HEK293 (cell line): Measurements from ENCODE around the gene ACOX2.
A peak's percentile ranks its signal among the peaks of the same experiment; 100 is the strongest.

ENCODE experiments used
- GLI4 ChIP-seq: fragments of 450-650 bp; formaldehyde crosslinking; IDR thresholded peaks from 2 replicates; pipeline ENCODE4 v1.5.1; 2016; ENCODE audit warnings: missing biosample characterization, missing genetic modification characterization
- GLIS1 ChIP-seq: fragments of 450-650 bp; formaldehyde crosslinking; IDR thresholded peaks from 2 replicates; pipeline ENCODE4 v1.5.1; 2016; ENCODE audit warnings: missing biosample characterization, missing genetic modification characterization
- KLF1 ChIP-seq: fragments of 450-650 bp; formaldehyde crosslinking; IDR thresholded peaks from 2 replicates; pipeline ENCODE4 v1.5.1; 2016; ENCODE audit warnings: missing biosample characterization, missing genetic modification characterization
- PRDM1 ChIP-seq: fragments of 450-650 bp; formaldehyde crosslinking; IDR thresholded peaks from 2 replicates; pipeline ENCODE4; 2016; ENCODE audit warnings: missing biosample characterization, missing genetic modification characterization
- RBAK ChIP-seq: fragments of 450-650 bp; formaldehyde crosslinking; IDR thresholded peaks from 2 replicates; pipeline ENCODE4 v1.5.1; 2016; ENCODE audit warnings: missing biosample characterization, missing genetic modification characterization
- SCRT2 ChIP-seq: fragments of 450-650 bp; formaldehyde crosslinking; IDR thresholded peaks from 2 replicates; pipeline ENCODE4 v1.5.1; 2016; ENCODE audit warnings: missing biosample characterization, missing genetic modification characterization
- SP2 ChIP-seq: fragments of 450-650 bp; formaldehyde crosslinking; IDR thresholded peaks from 2 replicates; pipeline ENCODE4 v1.5.1; 2016; ENCODE audit warnings: missing biosample characterization, missing genetic modification characterization
- YY1 ChIP-seq: fragments of 450-650 bp; formaldehyde crosslinking; IDR thresholded peaks from 2 replicates; pipeline ENCODE4 v1.5.1; 2018; ENCODE audit warnings: missing biosample characterization, missing genetic modification characterization
- ZBTB17 ChIP-seq: fragments of 450-650 bp; formaldehyde crosslinking; IDR thresholded peaks from 2 replicates; pipeline ENCODE4 v1.5.1; 2016; ENCODE audit warnings: missing biosample characterization, missing genetic modification characterization
- ZNF112 ChIP-seq: fragments of 450-650 bp; formaldehyde crosslinking; IDR thresholded peaks from 2 replicates; pipeline ENCODE4 v1.5.0; 2017; ENCODE audit warnings: missing biosample characterization, missing genetic modification characterization
- ZNF132 ChIP-seq: fragments of 450-650 bp; formaldehyde crosslinking; IDR thresholded peaks from 2 replicates; pipeline ENCODE4 v1.5.1; 2017; ENCODE audit warnings: missing biosample characterization, missing genetic modification characterization, borderline replicate concordance
- ZNF133 ChIP-seq: fragments of 450-650 bp; formaldehyde crosslinking; IDR thresholded peaks from 2 replicates; pipeline ENCODE4 v1.5.1; 2016; ENCODE audit warnings: missing biosample characterization, missing genetic modification characterization
- ZNF16 ChIP-seq: fragments of 450-650 bp; formaldehyde crosslinking; IDR thresholded peaks from 2 replicates; pipeline ENCODE4 v1.5.1; 2016; ENCODE audit warnings: low read depth, missing biosample characterization, missing genetic modification characterization
- ZNF221 ChIP-seq: fragments of 450-650 bp; formaldehyde crosslinking; IDR thresholded peaks from 2 replicates; pipeline ENCODE4 v1.5.1; 2017; ENCODE audit warnings: missing biosample characterization, missing genetic modification characterization, borderline replicate concordance
- ZNF23 ChIP-seq: fragments of 450-650 bp; formaldehyde crosslinking; IDR thresholded peaks from 2 replicates; pipeline ENCODE4 v1.5.1; 2016; ENCODE audit warnings: missing biosample characterization, missing genetic modification characterization, borderline replicate concordance
- ZNF248 ChIP-seq: fragments of 450-650 bp; formaldehyde crosslinking; IDR thresholded peaks from 2 replicates; pipeline ENCODE4 v1.5.1; 2017; ENCODE audit warnings: missing biosample characterization, missing genetic modification characterization
- ZNF354C ChIP-seq: fragments of 450-650 bp; formaldehyde crosslinking; IDR thresholded peaks from 2 replicates; pipeline ENCODE4 v1.5.1; 2016; ENCODE audit warnings: missing biosample characterization, missing genetic modification characterization, low read depth, borderline replicate concordance
- ZNF394 ChIP-seq: fragments of 450-650 bp; formaldehyde crosslinking; IDR thresholded peaks from 2 replicates; pipeline ENCODE4 v1.5.1; 2016; ENCODE audit warnings: missing biosample characterization, missing genetic modification characterization, mild to moderate bottlenecking, moderate library complexity, borderline replicate concordance
- ZNF426 ChIP-seq: fragments of 450-650 bp; formaldehyde crosslinking; IDR thresholded peaks from 2 replicates; pipeline ENCODE4 v1.5.1; 2017; ENCODE audit warnings: missing biosample characterization, missing genetic modification characterization, mild to moderate bottlenecking, inconsistent platforms, moderate library complexity
- ZNF473 ChIP-seq: fragments of 450-650 bp; formaldehyde crosslinking; IDR thresholded peaks from 2 replicates; pipeline ENCODE4 v1.5.1; 2017; ENCODE audit warnings: missing biosample characterization, missing genetic modification characterization
- ZNF501 ChIP-seq: fragments of 450-650 bp; formaldehyde crosslinking; IDR thresholded peaks from 2 replicates; pipeline ENCODE4 v1.5.1; 2016; ENCODE audit warnings: missing biosample characterization, missing genetic modification characterization
- ZNF544 ChIP-seq: fragments of 450-650 bp; formaldehyde crosslinking; IDR thresholded peaks from 2 replicates; pipeline ENCODE4 v1.5.0; 2017; ENCODE audit warnings: missing biosample characterization, missing genetic modification characterization
- ZNF621 ChIP-seq: fragments of 450-650 bp; formaldehyde crosslinking; IDR thresholded peaks from 2 replicates; pipeline ENCODE4 v1.5.1; 2017; ENCODE audit warnings: missing biosample characterization, missing genetic modification characterization
- ZNF624 ChIP-seq: fragments of 450-650 bp; formaldehyde crosslinking; IDR thresholded peaks from 2 replicates; pipeline ENCODE4 v1.5.1; 2017; ENCODE audit warnings: missing biosample characterization, missing genetic modification characterization
- ZNF626 ChIP-seq: fragments of 450-650 bp; sonication (Bioruptor Pico); formaldehyde crosslinking; IDR thresholded peaks from 2 replicates; pipeline ENCODE4 v1.5.1; 2018; ENCODE audit warnings: missing biosample characterization, missing genetic modification characterization, inconsistent platforms
- ZXDB ChIP-seq: fragments of 450-650 bp; formaldehyde crosslinking; IDR thresholded peaks from 2 replicates; pipeline ENCODE4 v1.5.1; 2016; ENCODE audit warnings: missing biosample characterization, missing genetic modification characterization
- TF ChIP-seq, protein P1 (sequence below): fragments of 450-650 bp; IDR thresholded peaks from 2 replicates; pipeline ENCODE4 v1.5.1; 2018; ENCODE audit warnings: missing biosample characterization, missing genetic modification characterization
- TF ChIP-seq, protein P2 (sequence below): fragments of 450-650 bp; formaldehyde crosslinking; IDR thresholded peaks from 2 replicates; pipeline ENCODE4 v1.5.1; 2016; ENCODE audit warnings: missing biosample characterization, missing genetic modification characterization
- TF ChIP-seq, protein P3 (sequence below): sonication (generic); formaldehyde crosslinking; IDR thresholded peaks from 2 replicates; pipeline ENCODE4 v1.8.1; 2022; ENCODE audit warnings: mild to moderate bottlenecking, moderate library complexity, missing genetic modification reagents
- TF ChIP-seq, protein P4 (sequence below): fragments of 450-650 bp; formaldehyde crosslinking; IDR thresholded peaks from 2 replicates; pipeline ENCODE4 v1.5.1; 2016; ENCODE audit warnings: missing biosample characterization, missing genetic modification characterization, borderline replicate concordance
- TF ChIP-seq, protein P5 (sequence below): fragments of 450-650 bp; formaldehyde crosslinking; conservative IDR thresholded peaks from 2 replicates; pipeline ENCODE4 v1.5.1; 2016; ENCODE audit warnings: low read depth, missing biosample characterization, missing genetic modification characterization

ACOX2 gene

DNA sequence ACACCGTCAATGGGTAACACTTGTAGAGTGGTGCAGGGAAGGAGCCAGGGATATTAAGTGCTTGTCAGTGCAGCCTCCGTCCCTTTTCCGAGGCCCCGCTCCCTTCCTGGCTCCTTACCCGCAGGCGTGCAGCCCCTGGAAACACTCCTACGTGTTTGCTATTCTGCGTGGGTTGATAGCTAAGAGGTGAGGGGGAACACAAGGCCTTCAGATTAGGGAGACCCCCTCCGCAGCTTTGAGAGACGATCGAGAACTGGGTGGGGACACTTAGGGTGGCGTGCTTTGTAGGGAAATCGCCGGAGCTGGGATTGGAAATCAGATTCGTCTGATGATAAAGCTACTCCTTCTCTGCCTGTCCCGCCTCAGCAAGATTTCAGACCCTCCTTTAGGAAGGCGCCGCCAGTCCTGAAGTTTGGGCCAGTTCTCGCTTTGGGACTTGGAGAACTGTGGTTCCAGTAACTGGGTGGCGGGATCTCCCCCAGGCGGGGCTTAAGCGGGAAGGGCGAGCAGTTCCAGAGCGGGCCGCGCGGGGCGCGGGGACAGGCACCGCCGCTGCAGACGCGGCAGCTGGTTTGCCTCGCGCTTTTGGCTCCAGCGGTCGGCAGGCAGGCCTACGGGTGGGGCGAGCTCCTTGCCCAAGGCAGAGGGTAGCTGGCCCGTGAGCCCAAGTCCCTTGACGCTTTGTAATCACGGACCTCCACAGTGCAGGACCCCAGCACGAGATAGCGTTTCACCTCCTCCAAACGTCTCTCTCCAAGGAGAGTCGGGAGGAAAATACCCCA lies 48.2 kb upstream of the ACOX2 start (continued):
- TF ChIP-seq SP2 (tag by site-specific recombination) (peak; percentile 61), ZNF112 (tag by site-specific recombination) (no peak), ZNF426 (no peak), GLIS1 (tag by site-specific recombination) (no peak), ZNF133 (no peak), ZNF624 (no peak), ZBTB17 (tag by site-specific recombination) (peak; percentile 44), ZNF354C (tag by site-specific recombination) (no peak), KLF1 (no peak), ZNF394 (tag by site-specific recombination) (peak; percentile 80), ZNF621 (tag by site-specific recombination) (no peak), RBAK (tag by site-specific recombination) (no peak), ZNF132 (tag by site-specific recombination) (no peak), SCRT2 (tag by site-specific recombination) (peak; percentile 85), ZNF221 (tag by site-specific recombination) (no peak), GLI4 (no peak), ZNF473 (tag by site-specific recombination) (no peak), ZNF626 (tag by site-specific recombination) (no peak), ZNF23 (tag by site-specific recombination) (no peak), ZNF248 (tag by site-specific recombination) (no peak), YY1 (tag by site-specific recombination) (no peak), ZNF16 (no peak), ZXDB (tag by site-specific recombination) (0 out of 2 replicates have a peak, but pooled peaks have one; percentile 37), ZNF544 (tag by site-specific recombination) (no peak), ZNF501 (tag by site-specific recombination) (no peak), PRDM1 (tag by site-specific recombination) (no peak)
- TF ChIP-seq, protein P1, sequence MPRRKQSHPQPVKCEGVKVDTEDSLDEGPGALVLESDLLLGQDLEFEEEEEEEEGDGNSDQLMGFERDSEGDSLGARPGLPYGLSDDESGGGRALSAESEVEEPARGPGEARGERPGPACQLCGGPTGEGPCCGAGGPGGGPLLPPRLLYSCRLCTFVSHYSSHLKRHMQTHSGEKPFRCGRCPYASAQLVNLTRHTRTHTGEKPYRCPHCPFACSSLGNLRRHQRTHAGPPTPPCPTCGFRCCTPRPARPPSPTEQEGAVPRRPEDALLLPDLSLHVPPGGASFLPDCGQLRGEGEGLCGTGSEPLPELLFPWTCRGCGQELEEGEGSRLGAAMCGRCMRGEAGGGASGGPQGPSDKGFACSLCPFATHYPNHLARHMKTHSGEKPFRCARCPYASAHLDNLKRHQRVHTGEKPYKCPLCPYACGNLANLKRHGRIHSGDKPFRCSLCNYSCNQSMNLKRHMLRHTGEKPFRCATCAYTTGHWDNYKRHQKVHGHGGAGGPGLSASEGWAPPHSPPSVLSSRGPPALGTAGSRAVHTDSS (tag by site-specific recombination), result no peak
- TF ChIP-seq, protein P2, sequence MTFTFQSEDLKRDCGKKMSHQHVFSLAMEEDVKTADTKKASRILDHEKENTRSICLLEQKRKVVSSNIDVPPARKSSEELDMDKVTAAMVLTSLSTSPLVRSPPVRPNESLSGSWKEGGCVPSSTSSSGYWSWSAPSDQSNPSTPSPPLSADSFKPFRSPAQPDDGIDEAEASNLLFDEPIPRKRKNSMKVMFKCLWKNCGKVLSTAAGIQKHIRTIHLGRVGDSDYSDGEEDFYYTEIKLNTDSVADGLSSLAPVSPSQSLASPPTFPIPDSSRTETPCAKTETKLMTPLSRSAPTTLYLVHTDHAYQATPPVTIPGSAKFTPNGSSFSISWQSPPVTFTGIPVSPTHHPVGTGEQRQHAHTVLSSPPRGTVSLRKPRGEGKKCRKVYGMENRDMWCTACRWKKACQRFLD (tag by site-specific recombination), result no peak
- TF ChIP-seq, protein P3, sequence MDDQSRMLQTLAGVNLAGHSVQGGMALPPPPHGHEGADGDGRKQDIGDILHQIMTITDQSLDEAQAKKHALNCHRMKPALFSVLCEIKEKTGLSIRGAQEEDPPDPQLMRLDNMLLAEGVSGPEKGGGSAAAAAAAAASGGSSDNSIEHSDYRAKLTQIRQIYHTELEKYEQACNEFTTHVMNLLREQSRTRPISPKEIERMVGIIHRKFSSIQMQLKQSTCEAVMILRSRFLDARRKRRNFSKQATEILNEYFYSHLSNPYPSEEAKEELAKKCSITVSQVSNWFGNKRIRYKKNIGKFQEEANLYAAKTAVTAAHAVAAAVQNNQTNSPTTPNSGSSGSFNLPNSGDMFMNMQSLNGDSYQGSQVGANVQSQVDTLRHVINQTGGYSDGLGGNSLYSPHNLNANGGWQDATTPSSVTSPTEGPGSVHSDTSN (CRISPR knock-in tag), result no peak
- TF ChIP-seq, protein P4, sequence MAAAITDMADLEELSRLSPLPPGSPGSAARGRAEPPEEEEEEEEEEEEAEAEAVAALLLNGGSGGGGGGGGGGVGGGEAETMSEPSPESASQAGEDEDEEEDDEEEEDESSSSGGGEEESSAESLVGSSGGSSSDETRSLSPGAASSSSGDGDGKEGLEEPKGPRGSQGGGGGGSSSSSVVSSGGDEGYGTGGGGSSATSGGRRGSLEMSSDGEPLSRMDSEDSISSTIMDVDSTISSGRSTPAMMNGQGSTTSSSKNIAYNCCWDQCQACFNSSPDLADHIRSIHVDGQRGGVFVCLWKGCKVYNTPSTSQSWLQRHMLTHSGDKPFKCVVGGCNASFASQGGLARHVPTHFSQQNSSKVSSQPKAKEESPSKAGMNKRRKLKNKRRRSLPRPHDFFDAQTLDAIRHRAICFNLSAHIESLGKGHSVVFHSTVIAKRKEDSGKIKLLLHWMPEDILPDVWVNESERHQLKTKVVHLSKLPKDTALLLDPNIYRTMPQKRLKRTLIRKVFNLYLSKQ, result no peak
- TF ChIP-seq, protein P5, sequence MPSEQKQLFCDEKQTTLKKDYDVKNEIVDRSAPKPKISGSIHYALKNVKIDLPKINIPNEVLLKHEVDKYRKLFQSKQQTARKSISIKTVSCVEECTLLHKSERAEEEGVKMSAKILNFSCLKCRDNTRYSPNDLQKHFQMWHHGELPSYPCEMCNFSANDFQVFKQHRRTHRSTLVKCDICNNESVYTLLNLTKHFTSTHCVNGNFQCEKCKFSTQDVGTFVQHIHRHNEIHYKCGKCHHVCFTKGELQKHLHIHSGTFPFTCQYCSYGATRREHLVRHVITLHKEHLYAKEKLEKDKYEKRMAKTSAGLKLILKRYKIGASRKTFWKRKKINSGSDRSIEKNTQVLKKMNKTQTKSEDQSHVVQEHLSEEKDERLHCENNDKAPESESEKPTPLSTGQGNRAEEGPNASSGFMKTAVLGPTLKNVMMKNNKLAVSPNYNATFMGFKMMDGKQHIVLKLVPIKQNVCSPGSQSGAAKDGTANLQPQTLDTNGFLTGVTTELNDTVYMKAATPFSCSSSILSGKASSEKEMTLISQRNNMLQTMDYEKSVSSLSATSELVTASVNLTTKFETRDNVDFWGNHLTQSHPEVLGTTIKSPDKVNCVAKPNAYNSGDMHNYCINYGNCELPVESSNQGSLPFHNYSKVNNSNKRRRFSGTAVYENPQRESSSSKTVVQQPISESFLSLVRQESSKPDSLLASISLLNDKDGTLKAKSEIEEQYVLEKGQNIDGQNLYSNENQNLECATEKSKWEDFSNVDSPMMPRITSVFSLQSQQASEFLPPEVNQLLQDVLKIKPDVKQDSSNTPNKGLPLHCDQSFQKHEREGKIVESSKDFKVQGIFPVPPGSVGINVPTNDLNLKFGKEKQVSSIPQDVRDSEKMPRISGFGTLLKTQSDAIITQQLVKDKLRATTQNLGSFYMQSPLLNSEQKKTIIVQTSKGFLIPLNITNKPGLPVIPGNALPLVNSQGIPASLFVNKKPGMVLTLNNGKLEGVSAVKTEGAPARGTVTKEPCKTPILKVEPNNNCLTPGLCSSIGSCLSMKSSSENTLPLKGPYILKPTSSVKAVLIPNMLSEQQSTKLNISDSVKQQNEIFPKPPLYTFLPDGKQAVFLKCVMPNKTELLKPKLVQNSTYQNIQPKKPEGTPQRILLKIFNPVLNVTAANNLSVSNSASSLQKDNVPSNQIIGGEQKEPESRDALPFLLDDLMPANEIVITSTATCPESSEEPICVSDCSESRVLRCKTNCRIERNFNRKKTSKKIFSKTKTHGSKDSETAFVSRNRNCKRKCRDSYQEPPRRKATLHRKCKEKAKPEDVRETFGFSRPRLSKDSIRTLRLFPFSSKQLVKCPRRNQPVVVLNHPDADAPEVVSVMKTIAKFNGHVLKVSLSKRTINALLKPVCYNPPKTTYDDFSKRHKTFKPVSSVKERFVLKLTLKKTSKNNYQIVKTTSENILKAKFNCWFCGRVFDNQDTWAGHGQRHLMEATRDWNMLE (tag by site-specific recombination), result no peak
